Fibroblast of lung (primary cell): Measurements from ENCODE around the gene EEF1AKMT3. TPM values are rescaled to one million over a fixed set of nuclear protein-coding genes. Genes with fewer than 3 reads are reported as not detected.
"Not testable (repeated sequence)": the region's sequence is repeated elsewhere in the genome, so short reads cannot be mapped to it uniquely, and the experiment has no call there.

Experiments
- DNase-seq, 2 donors: peaks; one replicate each; pipeline versions ENCODE4 v3.0.0 to v3.0.0-alpha.2; 2010; ENCODE audit warnings: low read depth in 2 of 2
- H2AFZ ChIP-seq: 2 replicates; pipeline ENCODE4 v1.5.1; 2012; ENCODE audit warnings: low read length, control low read depth, inconsistent platforms
- H3K27ac ChIP-seq: 2 replicates; pipeline ENCODE4 v1.5.1; 2011; ENCODE audit warnings: low read length, control low read depth; ENCODE audit not compliant: insufficient read depth
- H3K27me3 ChIP-seq: 2 replicates; pipeline ENCODE4 v1.5.1; 2011; ENCODE audit warnings: mild to moderate bottlenecking, low read length; ENCODE audit not compliant: control insufficient read depth, insufficient read depth
- H3K36me3 ChIP-seq: 2 replicates; pipeline ENCODE4 v1.5.1; 2011; ENCODE audit warnings: low read length; ENCODE audit not compliant: control insufficient read depth, insufficient read depth
- H3K4me1 ChIP-seq: 2 replicates; pipeline ENCODE4 v1.5.1; 2011; ENCODE audit warnings: low read length; ENCODE audit not compliant: control insufficient read depth, insufficient read depth; ENCODE audit errors: extremely low read depth
- H3K4me2 ChIP-seq: 2 replicates; pipeline ENCODE4 v1.5.1; 2011; ENCODE audit warnings: low read length, control low read depth; ENCODE audit not compliant: insufficient read depth; ENCODE audit errors: extremely low read depth
- H3K4me3 ChIP-seq, 4 experiments: fragments of 200-600 bp in 1 of 4; sonication (generic) in 1 of 4; replicated peaks in 1 of 4; 2 replicates each; pipeline ENCODE4 v1.5.1; 2011 to 2016; ENCODE audit warnings: low read length in 4 of 4, low read depth in 3 of 4, mild to moderate bottlenecking in 3 of 4, control low read depth in 2 of 4, inconsistent platforms in 1 of 4, mixed read lengths in 1 of 4; ENCODE audit not compliant: insufficient read depth in 1 of 4; ENCODE audit errors: control extremely low read depth in 1 of 4
- H3K79me2 ChIP-seq: 2 replicates; pipeline ENCODE4 v1.5.1; 2012; ENCODE audit warnings: mild to moderate bottlenecking, low read length, inconsistent platforms; ENCODE audit not compliant: control insufficient read depth, insufficient read depth
- H3K9ac ChIP-seq: 2 replicates; pipeline ENCODE4 v1.5.1; 2011; ENCODE audit warnings: mild to moderate bottlenecking, low read length, control low read depth; ENCODE audit not compliant: insufficient read depth
- H3K9me3 ChIP-seq: 2 replicates; pipeline ENCODE4 v1.5.1; 2012; ENCODE audit warnings: low read depth, low read length; ENCODE audit not compliant: control insufficient read depth, insufficient read depth
- H4K20me1 ChIP-seq: 2 replicates; pipeline ENCODE4 v1.5.1; 2011; ENCODE audit warnings: low read length; ENCODE audit not compliant: control insufficient read depth, insufficient read depth; ENCODE audit errors: extremely low read depth
- CTCF ChIP-seq, 2 donors: IDR thresholded peaks in 1 of 2; conservative IDR thresholded peaks in 1 of 2; 1 replicate in 1 of 2; 2 replicates in 1 of 2; pipeline ENCODE4 v1.5.1; 2011 to 2012; ENCODE audit warnings: low read length in 2 of 2, control low read depth in 1 of 2, inconsistent platforms in 1 of 2, low read depth in 1 of 2, mild to moderate bottlenecking in 1 of 2
- EZH2 ChIP-seq: IDR thresholded peaks from 2 replicates; pipeline ENCODE4 v1.5.1; 2012; ENCODE audit warnings: low read length, control low read depth, mild to moderate bottlenecking; ENCODE audit errors: missing control alignments
- polyA plus RNA-seq, 2 donors: library from polyadenylated mRNA; depleted of rRNA in 1 of 2; stranded (reverse) in 1 of 2; unstranded in 1 of 2; fragments of >200 nt; gene quantifications; 2 replicates each; pipeline ENCODE4 v1.2.1, GENCODE V29; 2011 to 2012; ENCODE audit warnings: missing spikeins in 1 of 2
- total RNA-seq: library from RNA; depleted of rRNA; stranded (reverse); fragments of >200 nt; gene quantifications from 2 replicates; pipeline ENCODE4 v1.2.1, GENCODE V29; 2014

The EEF1AKMT3 gene
- total and polyA plus RNA-seq, 2 donors (not counting 1 experiment from before 2014, with no cell fraction given), result 8.9 to 11.9 TPM

DNA sequence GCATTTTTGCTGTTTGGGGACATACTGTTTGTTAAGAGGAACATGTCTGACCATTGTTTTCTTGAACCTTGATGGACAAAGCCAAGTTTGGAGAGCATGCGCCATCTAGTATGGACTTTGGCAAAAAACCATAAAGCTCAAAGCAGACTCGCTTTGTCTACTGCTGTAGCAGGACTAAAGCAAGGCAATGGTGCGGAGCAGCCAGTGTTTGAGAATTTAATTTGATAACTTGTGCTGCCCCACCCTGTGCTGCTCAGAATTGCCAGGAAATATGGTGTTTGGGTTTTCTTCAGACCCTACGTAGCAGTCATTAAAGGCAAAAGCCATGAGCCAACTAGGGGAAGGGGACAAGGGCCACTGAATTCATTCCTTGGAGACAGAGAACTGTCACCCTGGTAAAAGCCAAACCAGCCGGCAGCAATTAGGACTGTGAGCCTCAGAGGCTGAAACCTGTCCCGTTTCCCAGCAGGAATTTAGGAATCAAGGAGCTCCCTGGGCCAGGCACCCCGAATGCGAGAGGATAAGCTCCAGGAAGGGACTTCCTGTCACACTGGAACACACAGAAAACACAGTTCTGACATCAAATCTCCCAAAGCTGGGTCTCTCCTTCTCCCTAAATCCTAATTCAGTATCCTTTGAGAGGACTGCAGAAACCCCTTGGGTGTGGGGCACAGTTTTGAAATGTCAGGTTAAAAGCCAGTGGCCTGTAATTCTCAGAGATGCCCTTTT lies 45.0 kb downstream of the EEF1AKMT3 start:
- no peak overlapping the region for H2AFZ ChIP-seq
- H3K9me3 ChIP-seq, result no peaks in the 10 kb centered on the region
- H3K9ac ChIP-seq, result no peak overlapping the region
- H3K36me3 ChIP-seq, result peaks cover 16% of the 10 kb centered on the region
- H3K27me3 ChIP-seq, result no peaks in the 10 kb centered on the region
- H3K4me1 ChIP-seq, result peaks cover 8% of the 10 kb centered on the region
- H4K20me1 ChIP-seq, result no peaks in the 10 kb centered on the region
- H3K4me3 ChIP-seq, result no peak overlapping the region
- no peak overlapping the region for H3K27ac ChIP-seq
- no peak overlapping the region for H3K4me2 ChIP-seq
- no peak for TF ChIP-seq CTCF (conservative IDR thresholded peaks at IDR 0.05 in 1 of 2, IDR thresholded peaks at IDR 0.05 in 1 of 2; ENCODE audit: low read depth in 1 of 2, low read length in 2 of 2)
- no peak for TF ChIP-seq EZH2
- no peak for DNase-seq
- H3K79me2 ChIP-seq, result no peaks in the 10 kb centered on the region

DNA sequence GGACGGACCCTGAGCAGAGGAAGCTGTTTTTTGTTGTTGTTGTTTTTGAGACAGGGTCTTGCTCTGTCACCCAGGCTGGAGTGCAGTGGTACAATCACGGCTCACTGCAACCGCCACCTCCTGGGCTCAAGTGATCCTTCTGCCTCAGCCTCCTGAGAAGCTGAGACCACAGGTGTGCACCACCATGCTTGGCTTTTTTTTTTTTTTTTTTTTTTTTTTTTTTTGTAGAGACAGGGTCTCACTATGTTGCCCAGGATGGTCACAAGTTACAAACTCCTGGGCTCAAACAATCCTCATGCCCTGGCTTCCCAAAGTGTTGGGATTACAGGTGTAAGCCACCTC lies 45.5 kb downstream of the EEF1AKMT3 start:
- H3K9ac ChIP-seq, H3K4me1 ChIP-seq, DNase-seq, H2AFZ ChIP-seq, H3K27ac ChIP-seq, H4K20me1 ChIP-seq, H3K4me3 ChIP-seq, H3K4me2 ChIP-seq, H3K27me3 ChIP-seq, H3K79me2 ChIP-seq, H3K9me3 ChIP-seq: not testable (repeated sequence)
- H3K36me3 ChIP-seq, result peaks cover 16% of the 10 kb centered on the region

DNA sequence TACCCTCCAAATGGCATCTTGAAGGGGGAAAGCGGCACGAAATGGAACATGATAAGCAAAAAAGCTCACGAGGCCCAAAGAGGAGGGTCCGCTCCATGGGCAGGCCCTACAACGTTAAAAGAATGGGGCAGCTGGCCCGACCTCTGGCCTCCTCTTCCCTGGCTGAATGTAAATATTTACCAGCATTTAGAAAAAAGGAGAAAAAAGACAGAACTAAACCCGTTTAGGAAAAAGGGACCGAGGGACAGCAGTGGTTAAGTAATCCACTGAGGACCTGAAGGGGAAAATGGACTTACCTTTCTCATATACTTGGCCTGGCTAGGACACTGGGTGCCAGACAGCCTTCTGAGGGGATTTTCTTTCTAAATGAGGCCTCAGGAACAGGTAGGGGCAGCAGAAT lies 47.7 kb downstream of the EEF1AKMT3 start:
- H3K27me3 ChIP-seq, H3K79me2 ChIP-seq, DNase-seq, H3K4me3 ChIP-seq, H4K20me1 ChIP-seq, H3K9me3 ChIP-seq, H3K4me1 ChIP-seq, H3K27ac ChIP-seq, H2AFZ ChIP-seq, H3K9ac ChIP-seq, H3K4me2 ChIP-seq: not testable (repeated sequence)
- peaks cover 34% of the 10 kb centered on the region for H3K36me3 ChIP-seq

- H3K4me2 ChIP-seq, H3K4me1 ChIP-seq, DNase-seq, H3K4me3 ChIP-seq, H3K27me3 ChIP-seq, H3K9ac ChIP-seq, H4K20me1 ChIP-seq, H3K9me3 ChIP-seq, H3K27ac ChIP-seq, H2AFZ ChIP-seq: not testable (repeated sequence)
- H3K79me2 ChIP-seq, result peaks cover 11% of the 10 kb centered on the region
- peaks cover 38% of the 10 kb centered on the region for H3K36me3 ChIP-seq
Measured at GRCh38 chr12:57821015-57821414, 48.6 kb downstream of the EEF1AKMT3 start.
